ENCODE measurements around the gene OPALIN. TPM values are rescaled to one million over a fixed set of nuclear protein-coding genes. Genes with fewer than 3 reads are reported as not detected.

The OPALIN gene
- total and polyA plus RNA-seq, 4 donors: not detected

DNA sequence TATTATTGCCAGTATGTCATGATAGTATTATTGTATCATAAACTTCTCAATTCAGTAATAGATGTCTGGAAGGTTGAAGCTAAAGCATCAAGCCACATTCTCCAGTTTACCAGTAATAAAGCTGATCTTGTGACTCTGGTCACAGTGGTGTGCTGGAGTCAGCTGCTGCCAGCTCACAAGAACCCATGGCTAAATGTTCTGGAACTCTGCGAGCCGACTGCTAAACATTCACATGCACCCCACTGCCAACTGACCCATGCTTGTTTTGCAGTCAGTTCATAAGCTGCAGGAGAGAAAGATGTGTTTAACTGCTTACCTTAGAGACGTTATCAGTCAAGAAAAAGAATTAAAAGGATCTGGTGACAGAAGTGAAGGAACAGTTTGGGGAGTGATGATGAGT lies 60.4 kb downstream of the OPALIN start:
- Histone ChIP-seq H3K36me3 (ENCODE audit: control insufficient read depth in 4 of 4, insufficient read depth in 3 of 4, low read depth in 1 of 4, low read length in 3 of 4) (no peaks in the 10 kb centered on the region), H3K4me1 (ENCODE audit: control insufficient read depth in 4 of 4, insufficient read depth in 4 of 4, low read length in 3 of 4) (peaks cover 0 to 4% (median 2%) of the 10 kb centered on the region in 4 donors), H3K27ac (ENCODE audit: low read depth in 1 of 2, low read length in 2 of 2) (no peak overlapping the region), H3K9ac (ENCODE audit: low read depth in 1 of 2, low read length in 2 of 2) (no peak overlapping the region), H3K4me3 (ENCODE audit: low read depth in 1 of 3, low read length in 3 of 3) (no peak overlapping the region), H3K9me3 (ENCODE audit: control insufficient read depth in 4 of 4, low read length in 3 of 4) (no peaks in the 10 kb centered on the region), H3K27me3 (ENCODE audit: control insufficient read depth in 4 of 4, insufficient read depth in 4 of 4, low read length in 3 of 4) (no peaks in the 10 kb centered on the region)
- no peak for DNase-seq (ENCODE audit: low spot score)
- TF ChIP-seq, protein P1, sequence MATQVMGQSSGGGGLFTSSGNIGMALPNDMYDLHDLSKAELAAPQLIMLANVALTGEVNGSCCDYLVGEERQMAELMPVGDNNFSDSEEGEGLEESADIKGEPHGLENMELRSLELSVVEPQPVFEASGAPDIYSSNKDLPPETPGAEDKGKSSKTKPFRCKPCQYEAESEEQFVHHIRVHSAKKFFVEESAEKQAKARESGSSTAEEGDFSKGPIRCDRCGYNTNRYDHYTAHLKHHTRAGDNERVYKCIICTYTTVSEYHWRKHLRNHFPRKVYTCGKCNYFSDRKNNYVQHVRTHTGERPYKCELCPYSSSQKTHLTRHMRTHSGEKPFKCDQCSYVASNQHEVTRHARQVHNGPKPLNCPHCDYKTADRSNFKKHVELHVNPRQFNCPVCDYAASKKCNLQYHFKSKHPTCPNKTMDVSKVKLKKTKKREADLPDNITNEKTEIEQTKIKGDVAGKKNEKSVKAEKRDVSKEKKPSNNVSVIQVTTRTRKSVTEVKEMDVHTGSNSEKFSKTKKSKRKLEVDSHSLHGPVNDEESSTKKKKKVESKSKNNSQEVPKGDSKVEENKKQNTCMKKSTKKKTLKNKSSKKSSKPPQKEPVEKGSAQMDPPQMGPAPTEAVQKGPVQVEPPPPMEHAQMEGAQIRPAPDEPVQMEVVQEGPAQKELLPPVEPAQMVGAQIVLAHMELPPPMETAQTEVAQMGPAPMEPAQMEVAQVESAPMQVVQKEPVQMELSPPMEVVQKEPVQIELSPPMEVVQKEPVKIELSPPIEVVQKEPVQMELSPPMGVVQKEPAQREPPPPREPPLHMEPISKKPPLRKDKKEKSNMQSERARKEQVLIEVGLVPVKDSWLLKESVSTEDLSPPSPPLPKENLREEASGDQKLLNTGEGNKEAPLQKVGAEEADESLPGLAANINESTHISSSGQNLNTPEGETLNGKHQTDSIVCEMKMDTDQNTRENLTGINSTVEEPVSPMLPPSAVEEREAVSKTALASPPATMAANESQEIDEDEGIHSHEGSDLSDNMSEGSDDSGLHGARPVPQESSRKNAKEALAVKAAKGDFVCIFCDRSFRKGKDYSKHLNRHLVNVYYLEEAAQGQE (IDR thresholded peaks at IDR 0.05): no peak
- no peak for TF ChIP-seq NR2F2 (IDR thresholded peaks at IDR 0.05)
- TF ChIP-seq GABPA (IDR thresholded peaks at IDR 0.05 in 1 of 2, conservative IDR thresholded peaks at IDR 0.05 in 1 of 2): no peak
- TF ChIP-seq, protein P2, sequence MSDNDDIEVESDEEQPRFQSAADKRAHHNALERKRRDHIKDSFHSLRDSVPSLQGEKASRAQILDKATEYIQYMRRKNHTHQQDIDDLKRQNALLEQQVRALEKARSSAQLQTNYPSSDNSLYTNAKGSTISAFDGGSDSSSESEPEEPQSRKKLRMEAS (IDR thresholded peaks at IDR 0.05): no peak
- TF ChIP-seq RXRA (IDR thresholded peaks at IDR 0.05): no peak
- no peak for TF ChIP-seq TAF1 (conservative IDR thresholded peaks at IDR 0.05)
- 87% methylated on average over 3 of the region's 3 CpGs for WGBS

DNA sequence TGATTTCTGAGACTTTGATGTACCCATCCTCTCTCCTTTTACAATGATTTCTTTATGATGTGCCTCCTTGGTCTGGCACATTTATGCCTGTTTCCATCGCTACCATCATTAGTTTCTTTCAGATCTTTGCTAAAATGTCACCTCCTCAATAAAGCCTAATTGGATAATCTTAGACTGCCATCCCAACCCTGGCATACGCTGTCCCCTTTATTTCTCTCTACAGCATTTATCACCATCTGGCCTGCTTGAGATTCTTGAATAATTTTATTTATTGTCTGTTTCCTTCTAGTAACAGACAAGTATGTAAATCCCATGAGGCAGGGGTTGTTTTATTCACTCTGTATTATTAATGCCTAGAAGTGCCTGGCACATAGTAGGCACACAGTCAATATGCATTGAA lies 61.3 kb downstream of the OPALIN start:
- no peak overlapping the region for H3K9ac ChIP-seq (ENCODE audit: low read depth in 1 of 2, low read length in 2 of 2)
- H3K4me1 ChIP-seq (ENCODE audit: control insufficient read depth in 4 of 4, insufficient read depth in 4 of 4, low read length in 3 of 4): peaks cover 0 to 4% (median 2%) of the 10 kb centered on the region in 4 donors
- no peak for DNase-seq (ENCODE audit: low spot score)
- no peaks in the 10 kb centered on the region for H3K27me3 ChIP-seq (ENCODE audit: control insufficient read depth in 4 of 4, insufficient read depth in 4 of 4, low read length in 3 of 4)
- H3K36me3 ChIP-seq (ENCODE audit: control insufficient read depth in 4 of 4, insufficient read depth in 3 of 4, low read depth in 1 of 4, low read length in 3 of 4): no peaks in the 10 kb centered on the region
- H3K4me3 ChIP-seq (ENCODE audit: low read depth in 1 of 3, low read length in 3 of 3): no peak overlapping the region
- WGBS: 98% methylated on average over 2 of the region's 2 CpGs
- H3K27ac ChIP-seq (ENCODE audit: low read depth in 1 of 2, low read length in 2 of 2): no peak overlapping the region
- H3K9me3 ChIP-seq (ENCODE audit: control insufficient read depth in 4 of 4, low read length in 3 of 4): no peaks in the 10 kb centered on the region
- TF ChIP-seq NR2F2 (IDR thresholded peaks at IDR 0.05) (no peak), RXRA (IDR thresholded peaks at IDR 0.05) (no peak), RAD21 (IDR thresholded peaks at IDR 0.05) (no peak), GABPA (IDR thresholded peaks at IDR 0.05 in 1 of 2, conservative IDR thresholded peaks at IDR 0.05 in 1 of 2) (no peak), JUND (IDR thresholded peaks at IDR 0.05) (no peak)
- TF ChIP-seq, protein P2 (IDR thresholded peaks at IDR 0.05): no peak
- TF ChIP-seq, protein P3, sequence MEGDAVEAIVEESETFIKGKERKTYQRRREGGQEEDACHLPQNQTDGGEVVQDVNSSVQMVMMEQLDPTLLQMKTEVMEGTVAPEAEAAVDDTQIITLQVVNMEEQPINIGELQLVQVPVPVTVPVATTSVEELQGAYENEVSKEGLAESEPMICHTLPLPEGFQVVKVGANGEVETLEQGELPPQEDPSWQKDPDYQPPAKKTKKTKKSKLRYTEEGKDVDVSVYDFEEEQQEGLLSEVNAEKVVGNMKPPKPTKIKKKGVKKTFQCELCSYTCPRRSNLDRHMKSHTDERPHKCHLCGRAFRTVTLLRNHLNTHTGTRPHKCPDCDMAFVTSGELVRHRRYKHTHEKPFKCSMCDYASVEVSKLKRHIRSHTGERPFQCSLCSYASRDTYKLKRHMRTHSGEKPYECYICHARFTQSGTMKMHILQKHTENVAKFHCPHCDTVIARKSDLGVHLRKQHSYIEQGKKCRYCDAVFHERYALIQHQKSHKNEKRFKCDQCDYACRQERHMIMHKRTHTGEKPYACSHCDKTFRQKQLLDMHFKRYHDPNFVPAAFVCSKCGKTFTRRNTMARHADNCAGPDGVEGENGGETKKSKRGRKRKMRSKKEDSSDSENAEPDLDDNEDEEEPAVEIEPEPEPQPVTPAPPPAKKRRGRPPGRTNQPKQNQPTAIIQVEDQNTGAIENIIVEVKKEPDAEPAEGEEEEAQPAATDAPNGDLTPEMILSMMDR (IDR thresholded peaks at IDR 0.05; ENCODE audit: low read depth, low read length, missing input control): no peak
- TF ChIP-seq, protein P1 (IDR thresholded peaks at IDR 0.05): no peak
